GM12872 (cell line): ENCODE measurements around the gene LYPD8.

Experiments used
- TF ChIP-seq, protein P1 (sequence below): IDR thresholded peaks from 3 replicates; pipeline ENCODE4 v1.5.1; 2011; ENCODE audit warnings: low read depth, mild to moderate bottlenecking, low read length, moderate library complexity; ENCODE audit not compliant: insufficient read depth

LYPD8 gene

GRCh38 chr1:248696261-248696660 lies 59.3 kb downstream of the LYPD8 start:
- TF ChIP-seq, protein P1, sequence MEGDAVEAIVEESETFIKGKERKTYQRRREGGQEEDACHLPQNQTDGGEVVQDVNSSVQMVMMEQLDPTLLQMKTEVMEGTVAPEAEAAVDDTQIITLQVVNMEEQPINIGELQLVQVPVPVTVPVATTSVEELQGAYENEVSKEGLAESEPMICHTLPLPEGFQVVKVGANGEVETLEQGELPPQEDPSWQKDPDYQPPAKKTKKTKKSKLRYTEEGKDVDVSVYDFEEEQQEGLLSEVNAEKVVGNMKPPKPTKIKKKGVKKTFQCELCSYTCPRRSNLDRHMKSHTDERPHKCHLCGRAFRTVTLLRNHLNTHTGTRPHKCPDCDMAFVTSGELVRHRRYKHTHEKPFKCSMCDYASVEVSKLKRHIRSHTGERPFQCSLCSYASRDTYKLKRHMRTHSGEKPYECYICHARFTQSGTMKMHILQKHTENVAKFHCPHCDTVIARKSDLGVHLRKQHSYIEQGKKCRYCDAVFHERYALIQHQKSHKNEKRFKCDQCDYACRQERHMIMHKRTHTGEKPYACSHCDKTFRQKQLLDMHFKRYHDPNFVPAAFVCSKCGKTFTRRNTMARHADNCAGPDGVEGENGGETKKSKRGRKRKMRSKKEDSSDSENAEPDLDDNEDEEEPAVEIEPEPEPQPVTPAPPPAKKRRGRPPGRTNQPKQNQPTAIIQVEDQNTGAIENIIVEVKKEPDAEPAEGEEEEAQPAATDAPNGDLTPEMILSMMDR = peak; percentile 18; the same call in 1 of the 3 replicates

GRCh38 chr1:248695451-248696132 lies 60.0 kb downstream of the LYPD8 start:
- TF ChIP-seq, protein P1 = no peak

- TF ChIP-seq, protein P1 = no peak
Observed at GRCh38 chr1:248691567-248692155, 63.9 kb downstream of the LYPD8 start.
